ENCODE data around the gene UST. TPM values are rescaled to one million over a fixed set of nuclear protein-coding genes. Genes with fewer than 3 reads are reported as not detected.
A peak's percentile ranks its signal among the peaks of the same experiment; 100 is the strongest.
"Not testable (repeated sequence)": the region's sequence is repeated elsewhere in the genome, so short reads cannot be mapped to it uniquely, and the experiment has no call there.

Gene UST
- total RNA-seq, 1 donor from 2014 or later, result 33.3 TPM

DNA sequence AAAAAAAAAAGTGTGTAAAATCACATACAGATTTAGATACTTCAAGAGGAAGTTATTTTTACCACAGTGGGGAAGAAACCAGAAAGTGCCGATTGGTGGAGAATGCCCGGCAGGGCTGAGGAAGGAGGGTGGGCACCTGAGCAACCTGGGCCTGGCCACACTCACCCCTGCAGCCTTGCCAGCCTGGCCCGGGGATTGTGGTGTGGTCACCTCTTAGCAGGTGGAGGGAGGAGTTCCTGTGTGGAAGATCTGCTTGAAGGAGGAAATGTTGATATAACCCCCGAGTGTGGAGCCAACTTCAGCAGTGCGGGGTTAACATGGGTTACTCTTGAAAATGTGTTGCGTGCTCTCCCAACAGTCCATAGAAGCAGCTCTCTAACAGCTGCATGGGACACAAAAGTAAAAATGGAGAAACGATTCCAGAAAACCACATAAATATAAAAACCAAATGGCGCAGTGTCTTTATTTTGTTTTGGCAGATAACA is 14.7 kb downstream of the UST start:
- Histone ChIP-seq H3K27me3 (no peaks in the 10 kb centered on the region), H3F3A (ENCODE audit: low read depth) (peaks cover 23% of the 10 kb centered on the region), H3K9ac (no peak overlapping the region), H3K4me1 (peaks cover 23% of the 10 kb centered on the region), H2AFZ (replicated peaks) (no peak overlapping the region), H3K4me3 (no peak overlapping the region), H3K9me3 (ENCODE audit: low read depth) (peaks cover 3% of the 10 kb centered on the region), H3K27ac (no peak overlapping the region), H4K20me1 (ENCODE audit: low read depth) (peaks cover 52% of the 10 kb centered on the region), H3K79me2 (ENCODE audit: low read depth) (peaks cover 100% of the 10 kb centered on the region), H3K36me3 (no peaks in the 10 kb centered on the region), H3K4me2 (peak overlapping the region; percentile 57)
- H3K4me1 Mint-ChIP-seq, result peaks cover 36% of the 10 kb centered on the region
- no peak for DNase-seq (ENCODE audit: low spot score)
- H3K27ac Mint-ChIP-seq, result peak overlapping the region; percentile 98
- H3K9me3 Mint-ChIP-seq, result peaks cover 23% of the 10 kb centered on the region
- H3K36me3 Mint-ChIP-seq, result peaks cover 28% of the 10 kb centered on the region
- peak overlapping the region; percentile 31 for H3K4me3 Mint-ChIP-seq
- TF ChIP-seq EZH2 (IDR thresholded peaks at IDR 0.05), result no peak
- TF ChIP-seq, protein P1, sequence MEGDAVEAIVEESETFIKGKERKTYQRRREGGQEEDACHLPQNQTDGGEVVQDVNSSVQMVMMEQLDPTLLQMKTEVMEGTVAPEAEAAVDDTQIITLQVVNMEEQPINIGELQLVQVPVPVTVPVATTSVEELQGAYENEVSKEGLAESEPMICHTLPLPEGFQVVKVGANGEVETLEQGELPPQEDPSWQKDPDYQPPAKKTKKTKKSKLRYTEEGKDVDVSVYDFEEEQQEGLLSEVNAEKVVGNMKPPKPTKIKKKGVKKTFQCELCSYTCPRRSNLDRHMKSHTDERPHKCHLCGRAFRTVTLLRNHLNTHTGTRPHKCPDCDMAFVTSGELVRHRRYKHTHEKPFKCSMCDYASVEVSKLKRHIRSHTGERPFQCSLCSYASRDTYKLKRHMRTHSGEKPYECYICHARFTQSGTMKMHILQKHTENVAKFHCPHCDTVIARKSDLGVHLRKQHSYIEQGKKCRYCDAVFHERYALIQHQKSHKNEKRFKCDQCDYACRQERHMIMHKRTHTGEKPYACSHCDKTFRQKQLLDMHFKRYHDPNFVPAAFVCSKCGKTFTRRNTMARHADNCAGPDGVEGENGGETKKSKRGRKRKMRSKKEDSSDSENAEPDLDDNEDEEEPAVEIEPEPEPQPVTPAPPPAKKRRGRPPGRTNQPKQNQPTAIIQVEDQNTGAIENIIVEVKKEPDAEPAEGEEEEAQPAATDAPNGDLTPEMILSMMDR (IDR thresholded peaks at IDR 0.05), result no peak
- H3K27me3 Mint-ChIP-seq (ENCODE audit: insufficient read depth, low read depth), result peaks cover 11% of the 10 kb centered on the region

GRCh38 chr6:148762231-148762630 is 15.4 kb downstream of the UST start:
- H3K27me3 Mint-ChIP-seq (ENCODE audit: insufficient read depth, low read depth), result peaks cover 11% of the 10 kb centered on the region
- Histone ChIP-seq H3K4me2 (no peak overlapping the region), H3F3A (ENCODE audit: low read depth) (peaks cover 23% of the 10 kb centered on the region), H4K20me1 (ENCODE audit: low read depth) (peaks cover 58% of the 10 kb centered on the region), H3K27me3 (no peaks in the 10 kb centered on the region), H3K36me3 (no peaks in the 10 kb centered on the region), H3K9ac (no peak overlapping the region), H2AFZ (replicated peaks) (no peak overlapping the region), H3K9me3 (ENCODE audit: low read depth) (peaks cover 3% of the 10 kb centered on the region), H3K79me2 (ENCODE audit: low read depth) (peaks cover 100% of the 10 kb centered on the region), H3K4me1 (peaks cover 24% of the 10 kb centered on the region), H3K27ac (no peak overlapping the region), H3K4me3 (no peak overlapping the region)
- H3K27ac Mint-ChIP-seq, result peak overlapping the region; percentile 98
- peaks cover 23% of the 10 kb centered on the region for H3K9me3 Mint-ChIP-seq
- no peak for TF ChIP-seq EZH2 (IDR thresholded peaks at IDR 0.05)
- TF ChIP-seq EZH2phosphoT487 (IDR thresholded peaks at IDR 0.05), result no peak
- TF ChIP-seq, protein P1 (IDR thresholded peaks at IDR 0.05), result no peak
- peaks cover 36% of the 10 kb centered on the region for H3K4me1 Mint-ChIP-seq
- H3K36me3 Mint-ChIP-seq, result peaks cover 23% of the 10 kb centered on the region
- no peak overlapping the region for H3K4me3 Mint-ChIP-seq
- no peak for DNase-seq (ENCODE audit: low spot score)

- H3K36me3 ChIP-seq; H3K4me2 ChIP-seq; H3K27ac Mint-ChIP-seq; H3K9ac ChIP-seq; H3K4me3 ChIP-seq; H3K4me3 Mint-ChIP-seq; H3K27me3 ChIP-seq; H2AFZ ChIP-seq (replicated peaks); H3K27ac ChIP-seq; H3K9me3 ChIP-seq (ENCODE audit: low read depth); DNase-seq (ENCODE audit: low spot score): not testable (repeated sequence)
- peaks cover 100% of the 10 kb centered on the region for H3K79me2 ChIP-seq (ENCODE audit: low read depth)
- peaks cover 58% of the 10 kb centered on the region for H4K20me1 ChIP-seq (ENCODE audit: low read depth)
- peaks cover 20% of the 10 kb centered on the region for H3F3A ChIP-seq (ENCODE audit: low read depth)
- peaks cover 43% of the 10 kb centered on the region for H3K4me1 ChIP-seq
- Mint-ChIP-seq H3K36me3 (peaks cover 23% of the 10 kb centered on the region), H3K4me1 (peaks cover 37% of the 10 kb centered on the region), H3K9me3 (peaks cover 23% of the 10 kb centered on the region), H3K27me3 (ENCODE audit: insufficient read depth, low read depth) (peaks cover 11% of the 10 kb centered on the region)
These were observed 17.6 kb downstream of the UST start for GRCh38 chr6:148764259-148765020.
